ENCODE results near the gene PLEKHG4B.

Gene PLEKHG4B

GRCh38 chr5:130601-131131 is 38.7 kb downstream of the PLEKHG4B start:
- DNase-seq = no peak

- no peak for DNase-seq
These were observed 44.9 kb downstream of the PLEKHG4B start for GRCh38 chr5:136901-137300.

GRCh38 chr5:137741-138140 is 45.8 kb downstream of the PLEKHG4B start:
- DNase-seq = no peak

GRCh38 chr5:138936-139335 is 47.0 kb downstream of the PLEKHG4B start:
- no peak for DNase-seq

GRCh38 chr5:139579-140442 is 47.8 kb downstream of the PLEKHG4B start:
- no peak for DNase-seq

GRCh38 chr5:140443-140829 is 48.5 kb downstream of the PLEKHG4B start:
- DNase-seq = no peak

- DNase-seq = no peak
These were observed 49.2 kb downstream of the PLEKHG4B start for GRCh38 chr5:141211-141610.

GRCh38 chr5:141761-142160 is 49.8 kb downstream of the PLEKHG4B start:
- DNase-seq = no peak

GRCh38 chr5:142246-142810 is 50.4 kb downstream of the PLEKHG4B start:
- DNase-seq = no peak

- DNase-seq = no peak
These were observed 51.1 kb downstream of the PLEKHG4B start for GRCh38 chr5:143041-143440.

GRCh38 chr5:144941-145340 is 53.0 kb downstream of the PLEKHG4B start:
- DNase-seq = no peak

GRCh38 chr5:145585-146323 is 53.8 kb downstream of the PLEKHG4B start:
- no peak for DNase-seq

GRCh38 chr5:147751-148150 is 55.8 kb downstream of the PLEKHG4B start:
- no peak for DNase-seq

- DNase-seq = peak; percentile 25
These were observed 57.9 kb downstream of the PLEKHG4B start for GRCh38 chr5:149745-150485.

- no peak for DNase-seq
These were observed 58.8 kb downstream of the PLEKHG4B start for GRCh38 chr5:150746-151145.

GRCh38 chr5:152077-152476 is 60.1 kb downstream of the PLEKHG4B start:
- no peak for DNase-seq

- DNase-seq = no peak
These were observed 61.3 kb downstream of the PLEKHG4B start for GRCh38 chr5:153256-153655.

- no peak for DNase-seq
These were observed 62.3 kb downstream of the PLEKHG4B start for GRCh38 chr5:154236-154635.

GRCh38 chr5:154826-155225 is 62.9 kb downstream of the PLEKHG4B start:
- DNase-seq = no peak

- DNase-seq = no peak
These were observed 63.9 kb downstream of the PLEKHG4B start for GRCh38 chr5:155651-156410.

- no peak for DNase-seq
These were observed 64.6 kb downstream of the PLEKHG4B start for GRCh38 chr5:156411-157072.
